ENCODE measurements around the gene FAT2. TPM values are rescaled to one million over a fixed set of nuclear protein-coding genes. Genes with fewer than 3 reads are reported as not detected.
"Not testable (repeated sequence)": the region's sequence is repeated elsewhere in the genome, so short reads cannot be mapped to it uniquely, and the experiment has no call there.

FAT2 gene
- total RNA-seq, 1 donor from 2014 or later, result not detected

GRCh38 chr5:151584057-151584937 is 6.8 kb downstream of the FAT2 start:
- intact Hi-C loops (cut with micrococcal nuclease), result no loop called here

- intact Hi-C loops (cut with micrococcal nuclease), result no loop called here
These were observed 9.1 kb downstream of the FAT2 start for GRCh38 chr5:151581812-151582583.

- intact Hi-C loops (cut with micrococcal nuclease), result no loop called here
These were observed 9.8 kb downstream of the FAT2 start for GRCh38 chr5:151581347-151581746.

GRCh38 chr5:151580858-151581257 is 10.3 kb downstream of the FAT2 start:
- intact Hi-C loops (cut with micrococcal nuclease), result no loop called here

- intact Hi-C loops (cut with micrococcal nuclease), result no loop called here
These were observed 10.9 kb downstream of the FAT2 start for GRCh38 chr5:151580239-151580638.

- intact Hi-C loops (cut with micrococcal nuclease), result not testable (repeated sequence)
These were observed 12.0 kb downstream of the FAT2 start for GRCh38 chr5:151579146-151579545.

- intact Hi-C loops (cut with micrococcal nuclease), result no loop called here
These were observed 12.7 kb downstream of the FAT2 start for GRCh38 chr5:151578326-151579025.

GRCh38 chr5:151577566-151577965 is 13.6 kb downstream of the FAT2 start:
- intact Hi-C loops (cut with micrococcal nuclease), result no loop called here

- intact Hi-C loops (cut with micrococcal nuclease), result no loop called here
These were observed 16.6 kb downstream of the FAT2 start for GRCh38 chr5:151574444-151574996.

- intact Hi-C loops (cut with micrococcal nuclease), result no loop called here
These were observed 18.3 kb downstream of the FAT2 start for GRCh38 chr5:151572657-151573368.

- intact Hi-C loops (cut with micrococcal nuclease), result no loop called here
These were observed 19.6 kb downstream of the FAT2 start for GRCh38 chr5:151571270-151572173.

GRCh38 chr5:151570512-151571269 is 20.4 kb downstream of the FAT2 start:
- intact Hi-C loops (cut with micrococcal nuclease), result no loop called here

- intact Hi-C loops (cut with micrococcal nuclease), result no loop called here
These were observed 21.1 kb downstream of the FAT2 start for GRCh38 chr5:151570058-151570457.

- intact Hi-C loops (cut with micrococcal nuclease), result no loop called here
These were observed 21.7 kb downstream of the FAT2 start for GRCh38 chr5:151569132-151570046.

GRCh38 chr5:151568036-151568435 is 23.1 kb downstream of the FAT2 start:
- intact Hi-C loops (cut with micrococcal nuclease), result no loop called here

- intact Hi-C loops (cut with micrococcal nuclease), result no loop called here
These were observed 25.2 kb downstream of the FAT2 start for GRCh38 chr5:151565971-151566370.

GRCh38 chr5:151562019-151562707 is 29.0 kb downstream of the FAT2 start:
- intact Hi-C loops (cut with micrococcal nuclease), result no loop called here
